SK-N-SH (cell line): ENCODE data around the gene RETREG2. TPM values are rescaled to one million over a fixed set of nuclear protein-coding genes. Genes with fewer than 3 reads are reported as not detected.

Experiments
- CTCF ChIA-PET: fragments of 300-600, 350-600 bp; formaldehyde crosslinking; extraction: SDS; loops from one replicate; lab custom pipeline; 2021; lab: Yijun Ruan, JAX
- POLR2A ChIA-PET: fragments of 350-600 bp; sonication (Branson Sonifier 250); formaldehyde crosslinking; extraction: SDS; loops from one replicate; lab custom pipeline; 2020; ENCODE audit warnings: antibody characterized with exemption, inconsistent platforms; lab: Yijun Ruan, JAX
- DNase-seq: peaks from one replicate; pipeline ENCODE4 v3.0.0; 2012
- H2AFZ ChIP-seq: fragments of 200-600 bp; sonication (generic); 2 replicates; pipeline ENCODE4 v1.8.1; 2016; ENCODE audit warnings: antibody characterized with exemption, mild to moderate bottlenecking, low read depth
- H3F3A ChIP-seq: fragments of 200-600 bp; sonication (generic); replicated peaks from 2 replicates; pipeline ENCODE3; 2016; ENCODE audit warnings: antibody characterized with exemption, mild to moderate bottlenecking; ENCODE audit not compliant: insufficient read depth
- H3K27ac ChIP-seq, 2 experiments: fragments of 200-500 bp in 1 of 2; fragments of 200-600 bp in 1 of 2; sonication (Bioruptor generic) in 1 of 2; sonication (generic), shearing (Covaris generic) in 1 of 2; 2 replicates each; pipeline versions ENCODE4 v1.5.1 to v1.6.1; 2014 to 2016; ENCODE audit warnings: low read depth in 2 of 2, inconsistent platforms in 1 of 2, low read length in 1 of 2, mild to moderate bottlenecking in 1 of 2, mixed read lengths in 1 of 2
- H3K27me3 ChIP-seq: fragments of 200-600 bp; sonication (generic), shearing (Covaris generic); 2 replicates; pipeline ENCODE4 v1.6.1; 2016; ENCODE audit warnings: mixed run types; ENCODE audit not compliant: insufficient read depth
- H3K36me3 ChIP-seq, 2 experiments: fragments of 200-500 bp in 1 of 2; fragments of 200-600 bp in 1 of 2; sonication (Bioruptor generic) in 1 of 2; sonication (generic) in 1 of 2; replicated peaks in 1 of 2; 2 replicates each; pipeline versions ENCODE3 to v1.5.1; 2014 to 2016; ENCODE audit warnings: low read length in 1 of 2, mild to moderate bottlenecking in 1 of 2; ENCODE audit not compliant: insufficient read depth in 2 of 2, control insufficient read depth in 1 of 2
- H3K4me1 ChIP-seq, 2 experiments: fragments of 200-500 bp in 1 of 2; fragments of 200-600 bp in 1 of 2; sonication (Bioruptor generic) in 1 of 2; sonication (generic), shearing (Covaris generic) in 1 of 2; 2 replicates each; pipeline versions ENCODE4 v1.5.1 to v1.6.1; 2014 to 2016; ENCODE audit warnings: low read depth in 1 of 2, low read length in 1 of 2, mixed run types in 1 of 2; ENCODE audit not compliant: insufficient read depth in 2 of 2, control insufficient read depth in 1 of 2
- H3K4me2 ChIP-seq: fragments of 200-600 bp; sonication (generic), shearing (Covaris generic); 2 replicates; pipeline ENCODE4 v1.6.1; 2017; ENCODE audit warnings: mixed run types
- H3K4me3 ChIP-seq, 2 experiments: fragments of 200-500 bp in 1 of 2; fragments of 200-600 bp in 1 of 2; sonication (Bioruptor generic) in 1 of 2; sonication (generic), shearing (Covaris generic) in 1 of 2; 2 replicates each; pipeline versions ENCODE4 v1.5.1 to v1.8.1; 2014 to 2016; ENCODE audit warnings: low read depth in 2 of 2, inconsistent platforms in 1 of 2, low read length in 1 of 2, mild to moderate bottlenecking in 1 of 2, mixed read lengths in 1 of 2, moderate library complexity in 1 of 2
- H3K79me2 ChIP-seq: fragments of 200-600 bp; sonication (generic); 2 replicates; pipeline ENCODE4 v1.8.1; 2017; ENCODE audit warnings: mild to moderate bottlenecking; ENCODE audit not compliant: insufficient read depth
- H3K9ac ChIP-seq: fragments of 200-600 bp; sonication (generic); 2 replicates; pipeline ENCODE4 v1.6.1; 2017; ENCODE audit warnings: mixed run types
- H3K9me2 ChIP-seq: fragments of 200-600 bp; sonication (generic); 2 replicates; pipeline ENCODE4 v1.6.1; 2017; ENCODE audit warnings: mixed run types
- H3K9me3 ChIP-seq: fragments of 200-600 bp; sonication (generic); 2 replicates; pipeline ENCODE4 v1.6.1; 2017; ENCODE audit warnings: mixed run types, mild to moderate bottlenecking, moderate library complexity
- H4K20me1 ChIP-seq: fragments of 200-600 bp; sonication (generic); 2 replicates; pipeline ENCODE4 v1.6.1; 2017; ENCODE audit warnings: mild to moderate bottlenecking, mixed run types; ENCODE audit not compliant: insufficient read depth
- CHD2 ChIP-seq: fragments of 150-350 bp; IDR thresholded peaks from 2 replicates; pipeline ENCODE4 v1.6.1; 2018; ENCODE audit warnings: low read length; ENCODE audit not compliant: partially characterized antibody
- EZH2phosphoT487 ChIP-seq: fragments of 200-600 bp; sonication (generic); IDR thresholded peaks from 2 replicates; pipeline ENCODE4 v1.6.1; 2017; ENCODE audit warnings: low read depth, mixed run types, mild to moderate bottlenecking, antibody characterized with exemption, moderate library complexity, borderline replicate concordance
- FOXJ3 ChIP-seq: sonication (generic); formaldehyde crosslinking; IDR thresholded peaks from 2 replicates; pipeline ENCODE4 v1.5.1; 2020; ENCODE audit warnings: mild to moderate bottlenecking, missing genetic modification reagents
- GABPA ChIP-seq: IDR thresholded peaks from 2 replicates; pipeline ENCODE4 v1.4.0; 2012; ENCODE audit warnings: low read depth, mild to moderate bottlenecking
- GATA2 ChIP-seq: sonication (generic); formaldehyde crosslinking; IDR thresholded peaks from 2 replicates; pipeline ENCODE4 v1.5.0; 2020; ENCODE audit warnings: mild to moderate bottlenecking, missing genetic modification reagents
- JUND ChIP-seq: IDR thresholded peaks from 2 replicates; pipeline ENCODE4 v1.4.0; 2012
- MAX ChIP-seq: IDR thresholded peaks from 2 replicates; pipeline ENCODE4 v1.4.0; 2012; ENCODE audit warnings: low read depth
- MEF2A ChIP-seq: IDR thresholded peaks from 2 replicates; pipeline ENCODE4 v1.4.0; 2012; ENCODE audit warnings: low read depth, borderline replicate concordance
- NFIC ChIP-seq: IDR thresholded peaks from 2 replicates; pipeline ENCODE4 v1.4.0; 2012; ENCODE audit warnings: borderline replicate concordance
- POLR2AphosphoS5 ChIP-seq: IDR thresholded peaks from 2 replicates; pipeline ENCODE4 v1.6.1; 2012; ENCODE audit warnings: low read depth, low read length
- RAD21 ChIP-seq: IDR thresholded peaks from 2 replicates; pipeline ENCODE4 v1.6.1; 2012; ENCODE audit warnings: mild to moderate bottlenecking, low read length
- RCOR1 ChIP-seq: fragments of 150-350 bp; IDR thresholded peaks from 2 replicates; pipeline ENCODE4 v1.6.1; 2017; ENCODE audit warnings: antibody characterized with exemption, low read length
- REST ChIP-seq: IDR thresholded peaks from 2 replicates; pipeline ENCODE4 v1.6.1; 2012; ENCODE audit warnings: mild to moderate bottlenecking, low read depth, low read length, moderate library complexity
- RFX5 ChIP-seq: IDR thresholded peaks from 2 replicates; pipeline ENCODE4 v1.6.1; 2012; ENCODE audit warnings: mild to moderate bottlenecking, improper control_type of control experiment, low read length
- SIN3A ChIP-seq: IDR thresholded peaks from 2 replicates; pipeline ENCODE4 v1.6.1; 2012; ENCODE audit warnings: low read depth, mild to moderate bottlenecking, low read length, moderate library complexity, borderline replicate concordance
- SMC3 ChIP-seq: IDR thresholded peaks from 2 replicates; pipeline ENCODE4 v1.6.1; 2012; ENCODE audit warnings: low read depth, low read length, improper control_type of control experiment
- USF2 ChIP-seq: fragments of 150-350 bp; IDR thresholded peaks from 2 replicates; pipeline ENCODE4 v1.6.1; 2017; ENCODE audit warnings: antibody characterized with exemption, low read length, low read depth, borderline replicate concordance
- YY1 ChIP-seq: IDR thresholded peaks from 2 replicates; pipeline ENCODE4 v1.4.0; 2012; ENCODE audit warnings: low read depth, mild to moderate bottlenecking
- ZBTB33 ChIP-seq: IDR thresholded peaks from 2 replicates; pipeline ENCODE4 v1.4.0; 2012; ENCODE audit warnings: low read depth, borderline replicate concordance
- WGBS: methylation state at CpG from one replicate; pipeline ENCODE4 v1.1.6; 2017; ENCODE audit warnings: low lambda C conversion rate; 5-methylcytosine and 5-hydroxymethylcytosine counted together
- polyA plus RNA-seq, 3 experiments: library from polyadenylated mRNA; depleted of rRNA; stranded (reverse); fragments of >200 nt; gene quantifications; 2 replicates each; pipeline ENCODE4 v1.2.3, GENCODE V29; 2012

Gene RETREG2
- polyA plus RNA-seq, 1 of the 3 experiments (the other 2 are of a cell fraction), result 74.6 TPM

- no peak for TF ChIP-seq RCOR1
- peak; percentile 36 for TF ChIP-seq SMC3
- no peak for TF ChIP-seq MAX
- TF ChIP-seq POLR2AphosphoS5, result peak; percentile 19; the same call in 1 of the 2 replicates
- TF ChIP-seq FOXJ3 (CRISPR knock-in tag), result no peak
- TF ChIP-seq YY1, result no peak
- TF ChIP-seq ZBTB33, result no peak
- TF ChIP-seq JUND, result no peak
Measured at GRCh38 chr2:219171231-219171651, 6.8 kb upstream of the RETREG2 start (continued).

- DNase-seq, result no peak
- Histone ChIP-seq H3K4me2 (no peak overlapping the region), H4K20me1 (no peaks in the 10 kb centered on the region), H3K36me3 (peaks cover 11 to 32% of the 10 kb centered on the region in 2 experiments), H2AFZ (no peak overlapping the region), H3K4me3 (no peak overlapping the region), H3K9ac (no peak overlapping the region), H3K27me3 (no peaks in the 10 kb centered on the region), H3K9me3 (no peaks in the 10 kb centered on the region), H3K9me2 (no peaks in the 10 kb centered on the region), H3K27ac (no peak overlapping the region), H3F3A (peaks cover 8% of the 10 kb centered on the region), H3K79me2 (peaks cover 12% of the 10 kb centered on the region; the same call in 1 of the 2 replicates), H3K4me1 (peaks cover 0 to 8% of the 10 kb centered on the region in 2 experiments; a peak in 2 of 4 replicates)
- TF ChIP-seq CHD2, result no peak
- TF ChIP-seq NFIC, result no peak
- no peak for TF ChIP-seq EZH2phosphoT487
- TF ChIP-seq JUND, result no peak
- no peak for TF ChIP-seq MEF2A
- TF ChIP-seq GABPA, result no peak
- no peak for TF ChIP-seq SIN3A
- TF ChIP-seq GATA2, result no peak
- no peak for TF ChIP-seq USF2
- no peak for TF ChIP-seq REST
- no peak for TF ChIP-seq RFX5
- TF ChIP-seq RAD21, result no peak
- ChIA-PET POLR2A (interaction anchor here (1.0 kb wide), 1 partner anchor 317 kb away, joined by 3 read pairs; no protein-coding TSS in a partner anchor), CTCF (interaction anchor here (0.6 to 8.7 kb wide), 19 partner anchors 7 to 143 kb away, joined by 3 to 104 read pairs (median 8); partner anchors contain the start of genes DNAJB2, NHEJ1, RETREG2 and ZFAND2B)
- 89% methylated on average over 14 of the region's 16 CpGs for whole genome bisulfite sequencing
Measured at GRCh38 chr2:219172231-219173154, 5.6 kb upstream of the RETREG2 start.
